IPS-18a (cell line): ENCODE measurements around the gene SCG2.

ENCODE experiments used
- H3K27ac ChIP-seq: one replicate; pipeline ENCODE4 v1.5.1; 2013; ENCODE audit warnings: low read length
- H3K27me3 ChIP-seq: one replicate; pipeline ENCODE4 v1.6.1; 2013; ENCODE audit warnings: mild to moderate bottlenecking, low read length; ENCODE audit not compliant: control insufficient read depth, insufficient read depth
- H3K36me3 ChIP-seq: one replicate; pipeline ENCODE4 v1.6.1; 2013; ENCODE audit warnings: low read depth, low read length; ENCODE audit not compliant: control insufficient read depth
- H3K4me1 ChIP-seq: one replicate; pipeline ENCODE4 v1.6.1; 2013; ENCODE audit warnings: low read depth, low read length; ENCODE audit not compliant: control insufficient read depth
- H3K4me3 ChIP-seq: one replicate; pipeline ENCODE4 v1.5.1; 2013; ENCODE audit warnings: low read length
- H3K9ac ChIP-seq: one replicate; pipeline ENCODE4 v1.6.1; 2013; ENCODE audit warnings: mild to moderate bottlenecking, low read length, moderate library complexity
- H3K9me3 ChIP-seq: one replicate; pipeline ENCODE4 v1.6.1; 2013; ENCODE audit warnings: low read depth, low read length; ENCODE audit not compliant: control insufficient read depth

Gene SCG2, protein sequence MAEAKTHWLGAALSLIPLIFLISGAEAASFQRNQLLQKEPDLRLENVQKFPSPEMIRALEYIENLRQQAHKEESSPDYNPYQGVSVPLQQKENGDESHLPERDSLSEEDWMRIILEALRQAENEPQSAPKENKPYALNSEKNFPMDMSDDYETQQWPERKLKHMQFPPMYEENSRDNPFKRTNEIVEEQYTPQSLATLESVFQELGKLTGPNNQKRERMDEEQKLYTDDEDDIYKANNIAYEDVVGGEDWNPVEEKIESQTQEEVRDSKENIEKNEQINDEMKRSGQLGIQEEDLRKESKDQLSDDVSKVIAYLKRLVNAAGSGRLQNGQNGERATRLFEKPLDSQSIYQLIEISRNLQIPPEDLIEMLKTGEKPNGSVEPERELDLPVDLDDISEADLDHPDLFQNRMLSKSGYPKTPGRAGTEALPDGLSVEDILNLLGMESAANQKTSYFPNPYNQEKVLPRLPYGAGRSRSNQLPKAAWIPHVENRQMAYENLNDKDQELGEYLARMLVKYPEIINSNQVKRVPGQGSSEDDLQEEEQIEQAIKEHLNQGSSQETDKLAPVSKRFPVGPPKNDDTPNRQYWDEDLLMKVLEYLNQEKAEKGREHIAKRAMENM

DNA sequence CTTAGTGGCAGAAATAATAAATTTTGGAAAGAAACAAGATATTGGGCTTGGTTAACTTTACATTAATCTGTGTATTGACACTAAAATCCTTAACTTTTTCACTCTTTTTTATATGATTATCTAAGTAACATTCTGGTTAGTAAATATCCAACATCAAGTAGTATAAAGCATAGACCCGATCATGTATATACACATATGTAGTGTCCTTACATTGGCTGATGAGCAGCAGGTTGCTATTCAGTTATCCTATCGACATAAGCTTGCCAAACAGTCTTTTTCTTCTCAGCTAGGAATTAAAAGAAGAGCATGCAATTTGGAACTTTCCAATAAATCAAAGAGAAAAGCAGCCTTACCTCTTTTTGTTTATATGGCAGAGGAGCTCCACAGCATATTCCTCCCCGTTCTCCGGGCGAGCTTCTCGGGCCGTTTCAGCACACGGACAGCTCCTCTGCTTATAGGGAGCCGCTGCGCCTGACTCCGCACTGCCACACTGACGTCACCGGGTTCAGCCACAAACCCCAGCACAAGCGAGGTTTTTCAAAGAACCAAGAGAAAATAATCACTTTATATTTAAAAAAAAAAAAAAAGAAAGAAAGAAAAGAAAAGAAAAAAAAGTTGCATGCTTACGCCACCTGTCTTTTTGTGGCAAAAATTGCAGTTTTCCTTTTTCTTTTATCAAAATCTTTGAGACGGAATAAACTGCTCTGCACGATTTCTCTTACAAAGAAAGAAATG, at the start of gene SCG2:
TSS of gene SCG2 (minus strand) at position 430 of the 735 bp plus-strand sequence. CDS start 3,079 bp downstream, outside the sequence.
- Histone ChIP-seq H3K4me3 (no peak within 1 kb of the TSS), H3K9ac (no peak within 1 kb of the TSS)

DNA sequence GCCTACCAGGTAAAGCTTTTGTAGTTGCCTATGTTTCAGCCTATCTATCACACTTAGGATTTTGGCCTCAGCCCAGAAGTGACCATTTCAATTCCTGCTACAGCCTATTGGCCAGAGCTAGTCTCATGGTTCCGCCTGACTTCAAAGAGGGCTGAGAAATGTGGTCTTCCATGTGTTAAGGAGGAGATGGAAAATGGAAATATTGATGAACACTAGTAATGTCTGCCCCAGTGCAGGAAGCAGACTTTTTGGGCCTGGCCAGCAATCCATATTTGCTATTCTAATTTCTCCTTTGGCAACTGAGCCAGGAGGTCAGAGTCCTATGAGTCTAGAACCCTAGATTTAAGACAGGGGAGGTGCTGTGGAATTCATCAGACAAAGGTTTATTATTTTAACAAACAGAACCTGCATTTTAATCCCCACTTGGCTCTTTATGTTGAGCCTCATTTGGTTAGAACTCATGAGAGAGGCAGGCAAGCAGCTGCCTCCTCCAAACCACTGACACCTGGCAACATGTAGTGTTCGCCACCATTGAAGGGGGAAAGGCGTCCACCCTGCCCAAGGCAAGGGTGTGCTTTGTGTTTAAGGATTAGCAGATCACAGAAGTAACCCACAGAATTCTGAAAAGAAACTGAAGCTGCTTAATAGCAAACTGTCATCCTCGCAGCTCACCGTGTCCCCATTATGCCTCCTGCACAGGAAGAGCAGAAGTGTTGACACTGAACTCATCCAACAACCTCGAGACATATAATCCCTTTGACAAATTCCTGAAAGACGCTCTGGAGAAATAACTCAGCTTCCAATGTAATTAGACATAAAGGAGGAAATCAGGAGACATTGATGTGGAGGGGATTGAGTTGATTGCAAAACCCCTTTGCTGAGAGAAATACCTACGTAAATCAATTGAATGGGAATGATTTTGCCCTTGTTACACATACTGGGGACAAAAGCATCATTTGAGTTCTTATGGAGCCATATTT, 47.7 kb upstream of the SCG2 start:
- Histone ChIP-seq H3K36me3 (no peaks in the 10 kb centered on the region), H3K27ac (no peak overlapping the region), H3K4me3 (no peak overlapping the region), H3K9ac (no peak overlapping the region), H3K27me3 (no peaks in the 10 kb centered on the region), H3K9me3 (no peaks in the 10 kb centered on the region), H3K4me1 (peaks cover 9% of the 10 kb centered on the region)

More for the DNA sequence above, at the start of gene SCG2:
- Histone ChIP-seq H3K27me3 (no peaks in the 10 kb centered on the region), H3K36me3 (no peaks in the 10 kb centered on the region), H3K4me1 (peaks cover 5% of the 10 kb centered on the region), H3K9me3 (no peaks in the 10 kb centered on the region), H3K27ac (no peak within 1 kb of the TSS)

DNA sequence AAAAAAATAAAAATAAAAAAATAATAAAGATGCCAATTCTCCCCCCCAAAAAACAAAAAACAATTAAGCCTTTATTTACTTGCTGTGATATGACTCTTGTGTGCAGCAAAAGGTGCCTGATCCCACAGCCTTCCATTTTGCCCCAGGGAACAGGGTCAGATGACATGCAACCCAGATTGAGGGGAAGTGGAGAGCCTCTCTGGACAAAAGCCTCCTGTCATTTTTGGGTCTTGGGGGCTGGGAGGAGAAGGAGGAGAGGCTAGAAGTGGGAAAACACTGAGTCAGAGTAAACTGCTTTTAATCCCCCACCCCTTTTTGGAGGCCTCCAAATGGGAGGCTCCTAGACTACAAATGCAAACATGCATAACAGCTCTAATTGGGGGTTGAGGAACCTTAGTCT, 46.6 kb upstream of the SCG2 start:
- Histone ChIP-seq H3K27ac (no peak overlapping the region), H3K9me3 (no peaks in the 10 kb centered on the region), H3K4me3 (no peak overlapping the region), H3K27me3 (no peaks in the 10 kb centered on the region), H3K4me1 (peaks cover 11% of the 10 kb centered on the region), H3K9ac (no peak overlapping the region), H3K36me3 (no peaks in the 10 kb centered on the region)

DNA sequence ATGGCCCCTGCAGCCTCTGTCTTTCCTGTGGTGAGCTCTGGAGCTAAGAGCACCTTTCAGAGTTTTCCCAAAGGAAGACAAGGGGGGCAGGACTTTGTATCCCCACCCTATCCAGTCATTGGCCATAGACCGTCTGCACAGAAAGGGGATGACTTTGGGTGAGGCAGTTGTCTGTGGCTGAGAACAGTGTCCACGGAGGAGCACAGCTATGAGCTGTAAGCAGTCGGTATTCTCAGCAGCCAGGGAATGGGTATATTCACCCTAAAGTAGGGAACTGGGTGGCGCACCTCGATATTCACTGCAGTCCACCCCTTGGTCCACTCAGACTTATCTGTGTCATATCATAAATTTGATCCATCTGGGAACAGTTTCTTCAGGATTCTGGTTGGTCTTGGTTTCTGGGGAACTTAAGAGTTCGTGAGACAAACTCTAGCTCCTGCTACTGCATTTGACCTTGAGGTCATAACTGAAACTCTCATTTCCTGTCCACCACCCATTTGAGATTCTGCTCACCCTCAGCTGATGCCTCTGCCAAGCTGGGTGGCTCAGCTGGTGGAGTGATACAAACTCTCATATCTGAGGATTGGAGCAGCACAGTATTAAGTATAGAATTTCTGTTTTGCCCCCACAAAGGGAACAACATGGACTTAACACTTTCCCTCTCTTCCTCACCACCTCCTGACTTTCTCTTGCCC, 45.2 kb upstream of the SCG2 start:
- H3K36me3 ChIP-seq: no peaks in the 10 kb centered on the region
- no peaks in the 10 kb centered on the region for H3K9me3 ChIP-seq
- H3K4me3 ChIP-seq: no peak overlapping the region
- no peaks in the 10 kb centered on the region for H3K27me3 ChIP-seq
- H3K27ac ChIP-seq: no peak overlapping the region
- H3K4me1 ChIP-seq: peaks cover 19% of the 10 kb centered on the region
- no peak overlapping the region for H3K9ac ChIP-seq

DNA sequence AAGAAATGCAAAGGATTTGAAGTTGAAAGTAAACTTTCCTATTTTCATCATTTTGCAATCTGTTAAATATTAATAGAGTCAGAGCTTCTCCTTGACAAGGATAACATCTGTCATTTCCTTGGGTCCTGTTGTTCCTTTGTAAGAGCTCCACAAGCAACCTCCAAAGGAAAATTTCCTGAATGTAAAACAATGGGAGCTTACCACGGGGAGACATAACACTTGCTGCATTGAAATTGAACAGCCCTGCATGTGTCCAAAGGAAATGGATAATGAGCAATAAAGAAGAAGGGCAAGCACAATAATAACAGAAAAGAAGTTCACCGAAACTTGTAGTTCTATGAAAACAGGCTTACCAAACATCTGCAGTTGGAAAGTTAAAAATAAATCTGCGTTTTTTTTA, 42.0 kb upstream of the SCG2 start:
- Histone ChIP-seq H3K4me1 (peaks cover 19% of the 10 kb centered on the region), H3K4me3 (no peak overlapping the region)

DNA sequence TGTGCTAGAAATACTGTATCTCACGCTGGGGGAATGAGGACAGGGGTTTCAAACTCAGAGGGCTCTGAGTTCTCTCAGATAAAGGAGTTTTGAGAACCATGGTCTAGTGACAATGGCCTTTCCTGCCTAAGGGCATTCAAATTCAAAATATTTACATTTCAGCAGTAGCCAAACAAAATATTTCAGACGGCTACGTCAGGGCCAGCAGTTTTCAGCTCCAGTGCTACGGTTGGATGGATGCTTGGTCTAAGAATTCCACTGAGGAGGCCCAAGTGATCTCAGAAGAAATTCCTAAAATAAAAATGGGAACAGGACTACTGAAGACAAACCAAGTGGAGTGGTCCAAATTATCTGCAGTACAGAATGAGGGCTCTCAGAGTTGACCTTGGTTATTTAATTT, 41.1 kb upstream of the SCG2 start:
- Histone ChIP-seq H3K9me3 (peaks cover 5% of the 10 kb centered on the region), H3K27me3 (no peaks in the 10 kb centered on the region), H3K27ac (no peak overlapping the region), H3K4me3 (no peak overlapping the region), H3K9ac (no peak overlapping the region), H3K4me1 (peaks cover 19% of the 10 kb centered on the region), H3K36me3 (no peaks in the 10 kb centered on the region)

More for the DNA sequence above, 42.0 kb upstream of the SCG2 start:
- Histone ChIP-seq H3K27me3 (no peaks in the 10 kb centered on the region), H3K9ac (no peak overlapping the region), H3K9me3 (peaks cover under 1% of the 10 kb centered on the region), H3K27ac (no peak overlapping the region), H3K36me3 (no peaks in the 10 kb centered on the region)

DNA sequence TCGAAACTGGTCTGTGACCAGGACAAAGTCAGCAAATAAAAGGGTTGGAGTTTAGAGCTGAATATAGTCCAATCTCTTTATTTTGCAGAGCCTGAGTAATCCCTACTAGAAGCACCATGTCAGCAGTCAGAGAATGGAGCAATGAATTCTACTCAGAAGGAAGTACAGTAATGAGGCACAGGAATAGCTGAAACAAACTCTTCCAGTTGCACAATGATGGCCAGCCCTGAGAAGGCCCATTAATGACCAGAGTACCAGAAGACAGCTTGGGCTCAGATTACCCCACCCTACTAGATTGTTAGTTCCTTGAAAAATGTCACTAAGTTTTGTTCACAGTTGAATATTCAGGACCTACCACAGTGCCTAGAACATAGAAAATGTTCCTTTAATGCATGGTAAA, 40.3 kb upstream of the SCG2 start:
- H3K9ac ChIP-seq: no peak overlapping the region
- peaks cover 19% of the 10 kb centered on the region for H3K4me1 ChIP-seq
- H3K27me3 ChIP-seq: no peaks in the 10 kb centered on the region
- H3K36me3 ChIP-seq: no peaks in the 10 kb centered on the region
- peaks cover 5% of the 10 kb centered on the region for H3K9me3 ChIP-seq
- H3K27ac ChIP-seq: no peak overlapping the region
- no peak overlapping the region for H3K4me3 ChIP-seq

DNA sequence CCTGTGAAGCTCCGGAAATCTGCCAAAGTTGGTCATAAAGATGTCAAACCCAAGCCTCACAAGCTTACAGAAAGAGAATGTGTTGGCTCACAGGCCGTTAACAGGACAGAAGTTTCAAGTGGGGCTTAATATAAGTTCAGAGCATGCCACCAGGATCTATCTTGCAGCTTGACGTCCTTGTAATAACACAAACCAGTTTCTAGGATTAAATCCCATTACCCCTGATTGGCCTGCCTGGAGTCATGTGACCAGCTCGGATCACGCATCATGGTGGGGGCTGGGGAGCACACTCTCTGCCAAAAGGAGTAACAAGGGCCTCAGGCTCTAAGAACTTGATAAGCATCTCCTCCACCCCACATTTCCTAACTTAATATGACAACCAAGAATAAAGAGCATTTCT, 38.9 kb upstream of the SCG2 start:
- Histone ChIP-seq H3K4me1 (peaks cover 14% of the 10 kb centered on the region), H3K4me3 (no peak overlapping the region), H3K27ac (no peak overlapping the region), H3K36me3 (no peaks in the 10 kb centered on the region), H3K9ac (no peak overlapping the region), H3K27me3 (no peaks in the 10 kb centered on the region), H3K9me3 (peaks cover 5% of the 10 kb centered on the region)

DNA sequence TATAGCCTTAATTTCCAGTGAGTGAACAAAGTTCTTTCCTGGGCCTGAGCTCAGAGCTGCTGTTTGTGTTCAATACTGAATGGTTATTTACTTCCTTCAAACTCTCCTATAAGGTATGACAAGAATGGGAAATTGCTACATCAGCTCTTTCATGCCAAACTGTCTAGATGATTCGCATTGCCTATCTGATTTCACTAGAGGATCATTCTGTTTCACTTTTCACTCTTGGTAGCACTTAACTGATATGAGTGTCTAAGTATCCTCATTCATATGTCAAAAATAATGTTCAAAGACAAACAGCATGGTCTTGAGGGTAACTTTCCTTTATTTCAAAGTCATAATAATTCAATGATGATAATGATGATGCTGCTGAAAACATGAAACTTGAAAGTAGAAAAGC, 32.9 kb upstream of the SCG2 start:
- no peaks in the 10 kb centered on the region for H3K36me3 ChIP-seq
- no peak overlapping the region for H3K27ac ChIP-seq
- H3K27me3 ChIP-seq: no peaks in the 10 kb centered on the region
- H3K4me3 ChIP-seq: no peak overlapping the region
- H3K9me3 ChIP-seq: peaks cover 5% of the 10 kb centered on the region
- no peak overlapping the region for H3K9ac ChIP-seq
- H3K4me1 ChIP-seq: no peaks in the 10 kb centered on the region

DNA sequence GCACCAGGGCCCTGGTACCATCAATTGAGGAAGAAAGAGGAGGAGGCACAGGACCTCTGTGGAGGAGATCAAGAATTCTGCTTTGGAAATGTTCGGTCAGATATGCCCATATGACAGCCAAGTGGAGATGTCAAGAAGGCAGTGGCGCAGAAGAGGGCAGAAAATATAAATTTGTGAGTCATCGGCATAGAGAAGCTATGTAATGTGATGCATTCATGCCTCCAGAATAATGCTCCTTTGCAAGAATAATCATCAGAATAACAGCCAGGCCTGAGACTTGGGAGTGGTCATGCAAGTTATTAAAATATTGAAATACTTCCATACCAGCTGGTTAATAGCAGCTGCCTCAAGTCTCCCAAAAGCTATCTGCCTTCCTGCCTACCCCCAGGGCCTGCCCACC, 32.1 kb upstream of the SCG2 start:
- Histone ChIP-seq H3K27me3 (no peaks in the 10 kb centered on the region), H3K9ac (no peak overlapping the region), H3K27ac (no peak overlapping the region), H3K9me3 (peaks cover 5% of the 10 kb centered on the region), H3K4me3 (no peak overlapping the region), H3K4me1 (no peaks in the 10 kb centered on the region), H3K36me3 (no peaks in the 10 kb centered on the region)
